AG09309 (cell line): ENCODE data around the gene KRTAP19-5.
"Not testable (repeated sequence)": the region's sequence is repeated elsewhere in the genome, so short reads cannot be mapped to it uniquely, and the experiment has no call there.

Source experiments
- DNase-seq: peaks from one replicate; pipeline ENCODE4 v3.0.0-alpha.2; 2010; ENCODE audit warnings: low read depth
- H3K4me3 ChIP-seq: 2 replicates; pipeline ENCODE4 v1.5.1; 2011; ENCODE audit warnings: mild to moderate bottlenecking, low read depth, low read length, moderate library complexity; ENCODE audit not compliant: control insufficient read depth
- CTCF ChIP-seq: IDR thresholded peaks from 2 replicates; pipeline ENCODE4 v1.5.1; 2011; ENCODE audit warnings: mild to moderate bottlenecking, low read depth, low read length, inconsistent platforms; ENCODE audit not compliant: insufficient read depth, control insufficient read depth; ENCODE audit errors: missing control alignments

The KRTAP19-5 gene

DNA sequence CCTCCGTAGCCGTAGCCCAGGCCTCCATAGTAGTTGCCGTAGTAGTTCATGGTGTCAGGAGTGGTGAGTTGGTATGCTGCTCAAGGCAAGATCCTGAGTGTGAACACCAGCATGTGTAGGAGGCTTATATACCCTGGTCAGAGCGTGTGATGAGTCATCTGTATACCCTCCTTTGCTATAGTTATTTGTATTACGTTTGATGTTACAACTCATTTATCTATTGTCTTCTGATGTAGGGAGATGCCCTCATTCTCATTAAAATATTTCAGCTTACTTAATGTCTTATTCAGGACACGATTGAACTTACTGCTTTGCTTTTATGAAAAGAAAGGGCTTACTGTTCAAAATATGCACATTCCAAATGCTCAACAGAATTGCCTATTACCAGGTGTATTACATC lies at the start of gene KRTAP19-5:
Gene KRTAP19-5 (minus strand): TSS at position 101 of the 400 bp plus-strand sequence. CDS start 51 bp downstream, at position 50.
- no peak for TF ChIP-seq CTCF
- no peak within 1 kb of the TSS for H3K4me3 ChIP-seq
- no peak for DNase-seq

- DNase-seq, result no peak
- no peak for TF ChIP-seq CTCF
- no peak within 1 kb of the TSS for H3K4me3 ChIP-seq
Measured at GRCh38 chr21:30541764-30542163, 39.8 kb upstream of the KRTAP19-5 start, which contains the start of gene KRTAP19-6. KRTAP19-6 (minus strand) TSS chr21:30541864; CDS start chr21:30541833, 31 bp downstream.

DNA sequence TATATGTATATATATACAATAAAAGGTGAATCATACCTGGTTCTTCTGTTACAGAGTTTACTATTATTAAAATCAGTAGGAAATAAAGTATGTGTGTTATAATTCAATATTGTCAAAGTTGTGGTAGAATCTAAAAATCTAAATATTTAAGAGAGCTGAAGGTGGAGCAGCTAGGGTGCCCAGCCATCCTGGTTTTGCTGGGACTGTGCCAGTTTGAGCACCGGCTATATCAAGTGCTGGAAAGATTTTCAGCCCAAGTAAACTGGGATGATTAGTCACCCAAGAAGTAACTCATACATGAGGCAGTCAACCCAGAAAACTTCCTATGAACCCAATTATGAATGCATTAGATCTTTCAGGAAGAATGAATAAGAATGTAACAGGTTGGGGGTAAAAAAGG lies 16.9 kb upstream of the KRTAP19-5 start:
- TF ChIP-seq CTCF, result no peak
- no peak for DNase-seq

DNA sequence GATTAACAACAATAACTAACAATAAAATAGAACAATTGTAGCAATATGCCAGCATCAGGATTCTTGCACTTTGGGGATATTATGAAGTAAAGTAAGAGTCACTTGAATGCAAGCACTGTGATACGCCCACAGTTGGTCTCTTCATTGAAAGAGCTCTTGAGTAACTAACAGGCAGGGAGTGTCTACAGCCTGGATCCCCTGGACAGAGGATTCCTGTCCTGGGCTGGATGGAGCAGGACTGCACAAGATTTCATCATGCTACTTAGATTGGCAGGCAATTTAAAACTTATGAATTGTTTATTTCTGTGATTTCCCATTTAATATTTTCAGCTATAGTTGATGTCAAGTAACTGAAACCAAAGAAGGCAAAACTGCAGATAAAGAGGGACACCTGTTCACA lies 13.7 kb upstream of the KRTAP19-5 start:
- DNase-seq, result no peak
- no peak overlapping the region for H3K4me3 ChIP-seq
- TF ChIP-seq CTCF, result no peak

More for the DNA sequence above, 16.9 kb upstream of the KRTAP19-5 start:
- no peak overlapping the region for H3K4me3 ChIP-seq

GRCh38 chr21:30505621-30506205 lies 3.8 kb upstream of the KRTAP19-5 start:
- DNase-seq, result not testable (repeated sequence)

DNA sequence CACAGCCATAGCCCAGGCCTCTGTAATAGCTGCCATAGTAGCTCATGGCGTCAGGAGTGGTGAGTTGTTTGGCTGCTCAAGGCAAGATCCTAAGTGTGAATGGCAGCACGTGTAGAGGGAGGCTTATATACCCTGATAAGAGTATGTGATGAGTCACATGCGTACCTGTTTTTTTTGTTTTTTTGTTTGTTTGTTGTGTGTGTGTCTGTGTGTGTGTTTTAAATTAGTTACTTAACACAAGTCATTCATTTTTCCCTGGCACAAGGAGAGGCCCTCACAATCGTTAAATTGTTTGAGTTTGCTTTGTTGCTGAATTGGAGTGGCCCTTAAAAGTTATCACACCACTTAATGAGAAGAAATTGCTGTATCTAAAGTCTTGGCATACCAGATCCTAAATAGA lies 4.9 kb downstream of the KRTAP19-5 start, which contains the start of gene KRTAP19-4:
Gene KRTAP19-4 (minus strand): TSS at position 101 of the 400 bp plus-strand sequence. CDS start 55 bp downstream, at position 46.
- no peak for TF ChIP-seq CTCF
- DNase-seq, result no peak
- no peak within 1 kb of the TSS for H3K4me3 ChIP-seq

More at GRCh38 chr21:30505621-30506205, 3.8 kb upstream of the KRTAP19-5 start:
- H3K4me3 ChIP-seq, result not testable (repeated sequence)

DNA sequence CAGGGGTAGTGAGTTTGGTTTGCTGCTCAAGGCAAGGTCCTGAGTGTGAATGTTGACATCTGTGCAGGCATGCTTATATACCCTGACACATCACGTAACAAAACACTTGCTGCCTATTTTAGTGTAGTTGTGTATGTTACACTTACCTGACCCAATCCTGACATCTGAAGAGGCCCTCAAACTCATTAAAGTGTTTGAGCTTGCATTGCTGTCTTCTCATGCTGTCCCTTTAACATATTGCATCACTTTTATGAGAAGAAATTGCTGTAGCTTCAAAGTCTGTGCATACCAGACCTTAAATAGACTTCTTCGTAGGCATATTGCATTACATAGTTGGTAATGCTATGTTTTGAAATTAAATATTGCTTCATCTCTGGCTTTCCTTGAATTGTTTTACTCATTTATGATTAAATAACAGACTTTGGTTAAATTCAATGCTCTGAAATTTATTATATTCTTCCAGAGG lies 9.9 kb downstream of the KRTAP19-5 start, which contains the start of gene KRTAP19-3:
Gene KRTAP19-3 (minus strand): TSS at position 51 of the 466 bp plus-strand sequence. CDS start 56 bp downstream, outside the sequence.
- no peak for TF ChIP-seq CTCF
- H3K4me3 ChIP-seq, result no peak within 1 kb of the TSS
- DNase-seq, result no peak
